T-helper 2 cell treated with Interferon-gamma antibody and Interleukin-4, amounts not matched to agents 100 ng/mL and 5 ng/mL, for 36 hours (primary cell): ENCODE results near the gene PCYT1A. TPM values are rescaled to one million over a fixed set of nuclear protein-coding genes. Genes with fewer than 3 reads are reported as not detected.

Experiments used
- intact Hi-C: fragments of 100-400 bp; cut with micrococcal nuclease; formaldehyde crosslinking; loops from one replicate; pipeline ENCODE4 v1.15.1; 2023
- total RNA-seq: library from RNA; stranded (reverse); gene quantifications from 2 replicates; pipeline ENCODE4 v1.2.3, GENCODE V29; 2022

The PCYT1A gene
- total RNA-seq, 1 donor from 2014 or later = 77.1 TPM

DNA sequence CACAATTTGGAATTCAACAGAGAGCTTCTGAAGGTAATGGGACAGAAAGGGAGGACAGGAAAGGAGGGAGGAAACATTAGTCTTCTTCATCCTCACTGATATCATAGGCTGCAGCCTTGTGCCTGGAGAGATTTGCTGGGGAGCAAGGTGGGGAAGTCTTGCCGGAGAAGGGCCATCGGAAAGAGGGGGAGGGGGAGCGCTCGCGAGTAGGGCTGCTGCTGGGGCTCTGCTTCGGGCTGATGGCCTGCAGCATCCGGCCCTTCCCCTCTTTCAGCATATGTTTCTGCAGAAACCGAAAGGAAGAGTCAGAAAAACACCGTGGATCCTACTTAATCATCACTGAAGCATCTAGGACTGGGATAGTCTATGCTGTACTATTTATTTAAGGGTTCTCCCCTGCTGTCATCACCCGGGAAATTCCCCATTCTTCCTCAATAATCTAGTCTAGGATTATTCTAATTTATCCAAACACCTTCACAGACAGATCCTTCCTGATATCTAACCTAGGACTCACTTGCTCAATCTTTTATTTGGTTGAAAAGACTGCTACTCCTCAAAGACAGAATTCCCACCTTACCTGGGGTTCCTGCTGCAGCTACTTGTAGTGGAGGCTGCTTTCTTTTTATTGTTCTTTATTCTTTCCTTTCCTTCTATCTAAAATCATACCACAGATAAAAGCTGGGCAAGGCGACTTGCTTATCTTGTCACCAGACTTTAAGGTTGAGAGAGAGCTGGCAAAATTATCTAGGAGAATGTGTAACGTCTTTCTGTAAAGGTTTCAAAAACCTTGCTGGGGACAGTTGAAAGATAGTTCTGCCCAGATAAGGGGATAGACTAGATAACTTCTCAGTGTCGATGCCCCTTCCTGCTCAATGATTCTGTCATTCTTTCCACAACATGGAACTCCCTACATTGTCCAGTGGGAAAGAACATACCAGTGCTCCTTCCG is 48.6 kb downstream of the PCYT1A start:
- intact Hi-C loops = no loop called here

DNA sequence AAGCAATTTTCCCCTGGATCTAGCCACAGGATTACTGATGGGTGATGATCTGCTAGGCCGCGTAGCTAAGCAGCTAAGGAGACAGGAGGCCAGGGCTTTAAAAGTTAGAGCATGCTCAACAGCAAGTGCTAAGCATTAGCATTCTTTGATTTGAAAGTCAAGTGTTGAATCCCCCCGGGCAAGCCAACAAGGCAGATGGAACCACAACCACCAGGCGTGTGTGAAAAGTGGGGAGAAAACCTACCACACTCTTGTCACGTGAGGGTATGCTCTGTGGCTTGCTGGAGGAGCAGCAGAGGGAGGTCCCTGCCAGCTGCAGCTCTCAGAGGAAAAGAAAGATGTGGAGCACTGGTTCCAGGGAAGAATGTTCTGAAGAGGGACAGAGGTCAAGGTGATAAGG is 50.3 kb downstream of the PCYT1A start:
- intact Hi-C loops = no loop called here

DNA sequence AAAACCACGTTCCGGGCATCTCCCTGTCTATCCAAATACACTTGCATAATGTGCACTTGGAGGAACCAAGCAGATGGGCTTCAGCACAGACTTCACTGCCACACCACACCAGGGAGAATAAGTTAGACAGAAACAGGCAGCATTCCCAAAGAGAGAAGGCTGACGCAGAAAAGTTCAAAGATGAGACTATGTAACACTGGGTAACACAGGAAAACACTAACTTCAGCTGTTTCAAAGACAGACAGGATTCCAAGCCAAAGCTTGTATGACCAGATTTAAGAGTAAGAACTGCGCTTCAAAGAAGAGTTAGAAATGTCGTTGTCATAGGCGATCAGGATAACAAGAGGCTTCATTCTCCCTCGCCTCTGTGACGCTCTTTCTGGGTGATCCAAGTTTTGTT is 51.3 kb downstream of the PCYT1A start:
- intact Hi-C loops = no loop called here

DNA sequence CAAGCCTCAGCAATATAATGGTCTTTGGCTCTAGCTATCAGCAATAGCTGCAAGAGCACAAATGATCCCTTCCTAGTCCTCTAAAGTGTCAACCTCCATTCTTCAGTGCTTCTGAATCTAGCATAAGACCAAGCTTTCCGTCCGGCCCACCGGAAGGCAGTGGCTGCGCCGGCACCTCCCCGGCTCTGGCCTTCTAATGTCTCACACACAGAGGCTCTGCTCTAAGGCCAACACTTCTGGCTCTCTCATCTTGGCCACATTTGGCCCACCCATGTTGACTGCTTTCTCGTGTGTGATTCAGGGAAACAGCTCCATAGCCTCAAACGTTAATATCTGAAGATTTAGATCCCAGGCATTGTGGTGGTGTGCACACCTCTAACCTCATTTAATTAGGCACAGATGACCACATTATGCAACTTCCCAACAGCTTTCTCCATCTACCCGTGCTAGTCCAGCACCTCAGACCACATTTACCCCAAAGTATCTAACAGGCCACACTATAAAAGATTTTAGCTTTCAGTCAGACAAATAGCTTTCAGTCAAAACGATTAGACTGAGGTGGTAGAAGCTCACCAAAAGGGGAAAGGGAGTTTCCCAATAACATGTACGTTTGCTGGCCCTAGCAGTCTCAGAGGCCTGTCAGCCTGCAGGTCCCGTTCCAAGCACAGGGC is 51.9 kb downstream of the PCYT1A start:
- intact Hi-C loops = no loop called here

DNA sequence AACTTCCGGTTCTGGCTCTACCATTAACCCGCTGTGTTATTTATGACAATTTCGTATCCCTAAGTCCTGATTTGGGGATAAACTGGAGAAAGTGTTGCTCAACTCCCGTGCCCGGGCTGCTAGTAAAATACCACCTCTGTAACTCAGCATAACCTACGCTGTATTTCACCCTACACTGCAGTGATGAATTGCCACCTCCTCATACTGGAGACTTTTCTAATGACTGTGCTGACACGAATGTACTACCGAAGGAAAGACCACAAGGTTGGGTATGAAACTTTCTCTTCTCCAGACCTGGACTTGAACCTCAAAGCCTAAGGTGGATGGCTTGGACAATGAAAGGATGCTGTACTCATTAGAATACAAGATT is 54.7 kb downstream of the PCYT1A start:
- intact Hi-C loops = no loop called here

DNA sequence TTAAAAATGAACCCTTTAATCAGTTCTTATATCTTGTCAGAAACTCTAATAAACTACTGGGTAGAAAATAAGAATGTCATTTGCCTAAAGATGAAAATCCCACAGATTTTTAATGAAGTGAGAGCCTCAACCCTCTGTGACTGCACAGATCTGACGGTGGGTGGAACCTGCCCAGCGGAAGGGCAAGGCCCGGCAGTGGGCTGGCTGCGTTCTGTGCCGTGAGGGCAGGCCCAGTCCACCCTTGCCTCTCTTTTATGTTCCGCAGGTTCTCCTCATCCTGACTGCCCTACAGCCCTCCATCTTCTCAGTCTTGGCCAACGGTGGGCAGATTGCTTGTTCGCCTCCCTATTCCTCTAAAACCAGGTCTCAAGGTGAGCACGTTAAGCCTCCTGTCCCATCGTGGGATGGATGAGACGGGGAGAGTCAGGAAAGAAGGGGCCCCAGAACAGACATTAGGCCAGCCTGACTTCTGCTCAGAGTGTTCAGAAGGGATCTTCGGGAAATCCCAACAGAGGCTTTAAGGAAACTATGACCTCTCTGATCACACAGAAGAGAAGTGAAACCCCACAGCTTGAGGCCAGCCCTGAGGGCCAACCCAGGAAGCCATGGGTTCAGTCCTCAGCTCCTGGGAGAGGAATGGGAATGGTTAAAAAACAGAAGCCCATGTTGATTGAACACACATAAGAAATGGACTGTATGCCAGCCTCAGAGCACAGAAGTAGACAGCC is 55.2 kb downstream of the PCYT1A start:
- intact Hi-C loops = no loop called here

DNA sequence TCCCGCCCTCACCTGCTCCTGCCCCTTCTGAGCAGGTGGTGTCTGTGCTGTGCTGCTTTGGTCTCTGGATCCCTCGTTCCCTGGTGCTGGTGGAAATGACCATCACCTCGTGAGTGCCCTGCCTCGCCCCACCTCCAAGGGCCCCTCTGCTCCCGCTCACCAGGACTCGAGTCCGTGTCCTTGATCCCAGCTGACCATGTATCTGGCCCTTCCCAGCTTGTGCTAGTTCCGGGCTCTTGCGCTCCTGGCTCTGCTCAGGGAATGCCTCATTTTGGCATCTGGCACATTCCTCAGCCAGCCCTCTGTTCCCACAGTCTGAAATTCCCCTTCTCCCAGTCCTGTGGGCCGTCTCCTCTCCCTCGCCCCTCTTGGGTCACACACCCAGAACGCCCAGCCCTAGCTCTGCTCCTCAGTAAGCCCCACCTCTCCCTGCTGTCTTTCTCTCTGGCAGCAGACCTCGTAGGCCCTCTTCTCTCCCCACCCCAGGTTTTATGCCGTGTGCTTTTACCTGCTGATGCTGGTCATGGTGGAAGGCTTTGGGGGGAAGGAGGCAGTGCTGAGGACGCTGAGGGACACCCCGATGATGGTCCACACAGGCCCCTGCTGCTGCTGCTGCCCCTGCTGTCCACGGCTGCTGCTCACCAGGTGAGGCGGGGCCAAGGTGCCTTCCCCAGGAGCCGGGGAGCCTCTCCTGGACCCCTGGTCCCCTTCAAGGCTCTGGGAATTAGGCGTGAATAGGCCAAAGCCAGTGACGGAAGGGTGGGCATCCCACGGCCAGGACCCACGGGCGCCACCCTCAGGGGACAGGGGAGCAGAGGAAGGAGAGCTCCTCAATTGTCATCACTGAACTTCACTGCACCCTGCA is 59.7 kb downstream of the PCYT1A start:
- intact Hi-C loops = no loop called here

DNA sequence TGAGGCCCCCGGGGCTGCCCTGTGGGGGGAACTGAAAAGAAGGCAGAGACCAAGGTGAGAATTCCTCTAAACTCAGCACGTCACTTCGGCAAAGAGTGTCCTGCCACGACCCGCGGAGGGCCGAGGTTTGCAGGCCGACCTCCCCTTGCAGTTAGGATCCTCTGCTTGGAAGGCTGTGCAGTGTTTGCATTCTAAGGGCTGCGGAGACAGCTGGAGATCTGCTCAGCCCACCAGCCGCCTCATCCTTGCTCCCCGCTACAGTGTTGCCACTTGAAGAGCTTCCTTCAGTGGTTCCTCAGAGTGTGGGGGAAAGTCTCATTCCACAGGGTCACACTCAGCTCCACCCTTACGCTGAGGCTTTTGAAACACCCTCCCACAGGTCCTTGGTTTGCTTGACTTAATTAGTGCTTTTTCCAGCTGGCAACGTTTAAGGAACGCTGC is 60.4 kb downstream of the PCYT1A start:
- intact Hi-C loops = no loop called here

DNA sequence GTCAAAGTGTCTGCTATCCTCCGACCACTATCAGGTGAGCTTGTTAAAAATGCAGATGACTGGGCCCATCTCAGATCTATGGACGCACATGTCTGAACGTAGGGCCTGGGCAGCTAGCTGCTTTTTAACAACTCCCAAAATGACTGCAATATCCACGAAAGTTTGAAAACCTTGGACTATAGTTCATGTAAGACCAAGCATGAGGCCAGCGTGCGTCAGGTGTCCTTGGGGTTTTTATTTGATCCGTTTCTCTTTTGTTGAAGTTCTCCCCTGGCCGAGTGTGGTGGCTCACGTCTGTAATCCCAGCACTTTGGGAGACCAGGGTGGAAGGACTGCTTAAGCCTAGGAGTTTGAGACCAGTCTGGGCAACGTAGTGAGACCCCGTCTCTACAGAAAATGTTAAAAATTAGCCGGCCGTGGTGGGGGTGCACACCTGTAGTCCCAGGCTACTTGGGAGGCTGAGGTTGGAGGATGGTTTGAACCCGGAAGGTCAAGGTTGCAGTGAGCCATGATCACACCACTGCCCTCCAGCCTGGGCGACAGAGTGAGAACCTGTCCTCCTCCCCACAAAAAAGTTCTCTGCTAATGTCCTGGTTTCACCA is 61.7 kb downstream of the PCYT1A start:
- intact Hi-C loops = no loop called here

DNA sequence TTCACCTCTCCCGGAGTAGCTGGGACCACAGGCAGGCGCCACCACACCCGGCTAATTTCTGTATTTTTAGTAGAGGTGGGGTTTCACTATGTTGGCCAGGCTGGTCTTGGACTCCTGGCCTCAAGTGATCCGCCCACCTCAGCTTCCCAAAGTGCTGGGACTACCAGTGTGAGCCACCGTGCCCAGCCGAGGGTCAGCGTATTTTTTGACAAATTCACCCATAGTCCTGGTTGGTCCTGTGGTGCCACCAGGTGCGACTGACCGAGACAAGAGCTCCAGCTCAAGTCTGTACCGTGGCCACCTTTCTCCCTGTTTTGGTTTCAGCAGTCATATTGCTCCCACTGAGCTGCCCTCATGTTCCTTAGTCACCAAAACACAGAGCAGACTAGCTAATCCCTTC is 62.4 kb downstream of the PCYT1A start:
- intact Hi-C loops = no loop called here

DNA sequence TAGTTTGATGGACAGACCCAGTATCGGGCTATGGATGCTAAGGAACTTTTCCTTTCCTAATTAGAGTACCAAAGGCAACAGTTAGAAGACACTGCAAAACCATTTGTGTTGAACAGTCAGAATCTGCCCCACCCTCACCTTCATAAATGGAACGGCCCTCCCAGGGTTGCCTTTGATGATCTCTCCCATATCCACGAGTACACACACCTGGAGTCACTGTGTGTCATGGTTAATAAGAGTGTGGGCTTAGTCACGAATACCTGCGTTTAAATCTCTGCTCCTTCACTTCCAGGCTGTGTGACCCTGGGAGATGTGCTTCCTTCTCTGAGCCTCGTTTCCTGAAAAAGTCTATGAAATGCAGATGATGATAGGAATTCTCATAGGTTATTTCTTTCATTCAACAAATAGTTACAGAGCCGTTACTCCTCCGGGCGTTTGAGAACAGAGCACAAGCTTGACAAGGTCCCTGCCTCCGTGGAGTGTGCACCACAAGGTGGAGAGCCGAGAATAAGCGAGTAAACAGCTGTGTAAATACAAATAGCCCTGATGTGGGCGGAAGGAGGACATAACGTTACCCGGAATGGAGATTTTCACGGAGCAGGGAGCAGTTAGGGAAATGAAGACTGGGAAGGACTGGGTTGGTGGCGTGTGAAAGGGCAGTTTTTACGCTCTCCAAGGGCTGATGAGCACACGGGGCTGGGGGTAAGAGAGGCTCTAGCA is 64.5 kb downstream of the PCYT1A start:
- intact Hi-C loops = no loop called here

DNA sequence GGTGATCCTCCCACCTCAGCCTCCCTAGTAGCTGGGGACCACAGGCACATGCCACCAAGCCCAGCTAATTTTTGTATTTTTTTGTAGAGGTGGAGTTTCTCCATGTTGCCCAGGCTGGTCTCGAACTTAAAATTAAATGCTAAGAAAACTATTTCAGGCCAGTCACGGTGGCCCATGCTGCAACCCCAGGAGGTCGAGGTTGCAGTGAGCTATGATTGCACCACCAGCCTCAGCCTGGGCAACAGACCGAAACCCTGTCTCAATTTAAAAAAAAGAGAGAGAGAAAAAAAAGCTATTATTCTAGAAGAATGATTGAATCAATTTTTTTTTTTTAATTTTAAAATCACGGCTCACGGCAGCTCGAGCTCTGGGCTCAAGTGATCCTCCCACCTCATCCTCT is 66.5 kb downstream of the PCYT1A start:
- intact Hi-C loops = no loop called here

DNA sequence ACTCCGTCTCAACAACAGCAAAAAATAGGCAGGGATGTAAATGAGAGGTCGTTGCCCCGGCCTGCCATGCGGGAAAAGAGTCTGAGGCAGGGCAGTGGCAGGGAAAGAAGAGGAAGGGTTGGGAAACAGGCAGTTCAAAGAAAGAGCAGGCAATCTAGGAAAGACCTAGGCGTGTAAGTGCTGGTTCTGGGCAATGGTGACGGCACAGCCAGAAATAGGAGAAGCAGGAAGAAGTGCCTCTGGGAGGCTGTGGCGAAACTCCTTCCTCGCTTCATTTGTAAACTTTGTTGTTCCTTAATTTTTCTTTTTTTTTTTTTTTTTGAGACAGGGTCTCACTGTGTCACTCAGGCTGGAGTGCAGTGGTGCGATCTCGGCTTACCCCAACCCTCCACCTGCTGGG is 66.9 kb downstream of the PCYT1A start:
- intact Hi-C loops = no loop called here

DNA sequence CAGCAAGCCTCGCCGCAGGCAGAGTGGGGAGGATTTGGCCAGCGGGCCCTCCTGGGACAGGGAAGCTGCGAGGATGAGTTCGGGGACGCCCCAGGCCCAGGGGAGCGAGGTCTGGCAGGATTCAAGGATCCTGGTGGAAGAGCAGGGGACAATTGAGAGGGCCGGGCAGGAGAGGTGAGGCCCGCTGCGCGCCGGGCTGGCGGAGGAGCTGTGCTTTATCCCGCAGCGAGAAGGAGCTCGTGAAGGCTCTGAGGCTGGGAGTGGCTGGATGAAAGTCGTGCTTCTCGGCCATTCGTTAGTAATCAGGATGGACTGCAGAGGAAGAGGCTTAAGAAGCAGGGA is 67.6 kb downstream of the PCYT1A start:
- intact Hi-C loops = no loop called here

DNA sequence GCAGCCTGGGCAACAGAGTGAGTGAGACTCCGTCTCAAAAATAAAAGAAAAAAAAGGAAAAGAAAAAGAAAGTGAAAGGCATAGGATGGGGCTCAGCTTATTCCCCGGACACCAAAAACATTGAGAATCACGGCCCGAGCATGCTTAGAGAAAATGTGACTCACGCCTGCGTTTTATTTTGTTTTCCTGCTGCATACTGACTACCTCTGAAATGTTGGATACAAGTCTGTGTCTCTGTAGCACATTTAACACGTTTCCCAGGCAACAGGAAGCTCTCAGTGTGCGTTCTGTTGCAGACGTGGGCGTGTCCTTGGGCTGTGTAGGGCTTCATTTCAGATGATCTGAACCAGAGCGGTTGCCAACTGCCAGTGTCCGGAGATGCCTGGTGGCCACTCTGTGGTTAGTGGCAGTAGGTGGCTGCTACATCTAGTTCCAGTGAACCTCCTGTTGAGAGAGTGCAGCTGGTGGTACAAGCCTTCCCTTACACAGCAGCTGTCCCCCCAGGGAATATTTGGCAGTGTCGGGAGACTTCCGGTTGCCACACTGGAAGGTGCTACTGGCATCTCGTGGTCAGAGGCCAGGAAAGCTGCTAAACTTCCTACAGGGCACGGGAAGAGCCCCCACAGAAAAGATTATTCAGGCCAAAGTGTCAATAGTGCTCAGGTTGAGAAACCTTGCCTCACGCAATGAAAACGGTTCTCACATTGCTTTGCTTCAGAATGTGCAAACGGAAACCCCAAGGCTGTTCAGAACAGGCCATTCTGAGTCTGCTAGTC is 68.1 kb downstream of the PCYT1A start:
- intact Hi-C loops = no loop called here

DNA sequence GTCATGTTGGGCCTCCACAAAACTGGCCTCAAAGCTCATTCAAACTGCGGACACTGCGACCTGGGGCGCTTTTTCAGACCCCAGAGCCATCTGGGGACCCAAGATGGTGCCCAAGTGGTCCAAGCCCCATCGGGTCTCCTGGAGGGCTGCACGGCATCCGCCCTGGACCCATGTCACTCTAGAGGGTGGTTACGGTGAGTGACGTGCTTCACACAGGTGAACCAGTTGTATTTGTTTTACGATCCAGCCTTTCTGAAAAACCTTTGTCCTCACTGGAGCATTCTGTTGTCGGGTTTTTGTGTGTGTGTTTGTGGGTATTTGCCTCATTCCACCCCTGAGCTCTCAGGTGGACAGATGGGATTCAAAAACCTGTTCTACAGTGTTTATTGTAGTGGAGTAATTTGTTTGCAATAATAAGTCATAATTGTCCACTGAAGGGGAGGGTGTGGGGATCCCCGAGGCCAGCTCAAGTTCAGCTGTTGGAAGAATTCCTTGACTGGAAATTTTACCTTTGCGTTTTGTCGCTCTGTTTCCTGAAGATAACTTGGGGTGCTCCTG is 69.3 kb downstream of the PCYT1A start:
- intact Hi-C loops = no loop called here

DNA sequence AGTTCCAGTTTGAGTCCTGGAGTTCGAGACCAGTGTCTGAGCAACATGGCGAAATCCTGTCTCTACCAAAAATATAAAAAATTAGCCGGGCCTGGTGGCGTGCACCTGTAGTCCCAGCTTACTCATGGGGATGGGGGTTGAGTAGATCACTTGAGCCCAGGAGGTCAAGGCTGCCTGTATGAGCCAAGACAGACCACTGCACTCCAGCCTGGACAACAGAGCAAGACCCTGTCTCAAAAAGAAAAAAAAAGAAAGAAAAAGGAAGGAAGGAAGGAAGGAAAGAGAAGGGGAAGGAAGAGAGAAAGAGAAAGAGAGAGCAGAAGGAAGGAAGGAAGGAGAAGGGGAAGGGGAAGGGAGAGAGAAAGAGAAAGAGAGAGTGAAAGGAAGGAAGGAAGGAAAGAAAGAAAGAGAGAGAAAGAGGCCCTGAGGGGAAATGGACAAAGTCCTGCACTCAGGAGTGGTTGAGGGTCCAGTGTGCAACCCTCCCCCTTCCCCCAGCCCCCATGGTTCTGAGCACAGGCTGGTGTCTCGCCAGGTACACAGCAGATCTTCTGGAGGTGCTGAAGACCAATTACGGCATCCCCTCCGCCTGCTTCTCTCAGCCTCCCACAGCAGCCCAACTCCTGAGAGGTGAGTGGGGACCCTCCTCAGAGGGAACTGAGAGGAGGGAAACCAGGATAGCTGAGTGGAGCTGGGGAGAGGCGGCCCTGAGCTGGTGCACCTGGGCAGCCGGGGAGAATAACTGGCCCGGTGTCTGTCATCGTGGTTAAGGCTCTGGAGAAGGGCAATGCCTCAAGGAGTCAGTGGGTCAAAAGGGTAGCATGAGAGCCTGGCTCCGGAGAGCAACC is 70.0 kb downstream of the PCYT1A start:
- intact Hi-C loops = no loop called here

DNA sequence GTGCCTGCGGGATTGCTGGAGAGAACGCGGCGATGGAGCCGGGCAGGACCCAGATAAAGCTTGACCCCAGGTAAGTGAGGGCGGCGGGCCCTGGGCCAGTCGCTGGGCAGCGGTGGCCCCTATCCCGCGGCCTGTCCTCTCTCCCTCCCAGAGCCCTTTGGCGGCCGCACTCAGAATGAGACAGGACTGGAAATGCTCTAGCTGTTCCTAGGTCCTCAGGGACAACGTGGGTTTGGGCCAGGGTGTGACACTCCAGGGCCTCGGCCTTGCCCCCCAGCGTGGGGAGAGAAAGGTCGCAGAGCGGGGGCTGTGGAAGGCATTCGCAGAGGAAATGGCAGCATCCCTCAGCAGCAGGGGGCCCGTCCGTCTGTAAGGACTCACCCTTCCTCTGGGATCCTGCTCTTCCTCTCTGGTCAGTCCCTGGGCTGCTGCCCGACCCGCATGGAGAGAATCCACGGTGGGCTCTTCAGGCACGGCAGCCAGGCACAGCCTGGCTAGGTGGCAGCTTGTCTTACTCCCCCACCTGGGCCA is 70.8 kb downstream of the PCYT1A start:
- intact Hi-C loops = no loop called here
